ENCODE data around the gene GSTM3.
"Not testable (repeated sequence)": the region's sequence is repeated elsewhere in the genome, so short reads cannot be mapped to it uniquely, and the experiment has no call there.

Gene GSTM3

DNA sequence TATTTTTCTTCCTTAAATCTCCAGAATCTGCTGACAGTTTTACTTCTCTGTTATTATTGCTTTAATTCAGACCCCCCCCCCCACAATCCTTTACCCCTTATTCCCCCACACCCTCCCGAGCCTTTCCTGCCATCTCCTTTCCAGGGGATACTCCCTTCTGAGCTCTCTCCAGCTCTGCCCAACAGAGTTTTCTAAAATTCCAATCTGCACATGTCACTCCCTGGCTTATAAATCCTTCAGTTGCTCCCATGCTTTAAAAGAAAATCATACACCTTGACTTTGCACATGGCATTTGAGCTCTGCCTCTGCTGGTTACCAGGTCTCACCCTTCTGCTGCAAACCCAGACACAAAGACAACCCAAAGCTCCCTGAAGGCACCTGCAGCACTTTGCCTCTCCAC is 34.6 kb upstream of the GSTM3 start:
- DNase-seq (ENCODE audit: low read depth in 2 of 2, low spot score in 1 of 2): no peak

DNA sequence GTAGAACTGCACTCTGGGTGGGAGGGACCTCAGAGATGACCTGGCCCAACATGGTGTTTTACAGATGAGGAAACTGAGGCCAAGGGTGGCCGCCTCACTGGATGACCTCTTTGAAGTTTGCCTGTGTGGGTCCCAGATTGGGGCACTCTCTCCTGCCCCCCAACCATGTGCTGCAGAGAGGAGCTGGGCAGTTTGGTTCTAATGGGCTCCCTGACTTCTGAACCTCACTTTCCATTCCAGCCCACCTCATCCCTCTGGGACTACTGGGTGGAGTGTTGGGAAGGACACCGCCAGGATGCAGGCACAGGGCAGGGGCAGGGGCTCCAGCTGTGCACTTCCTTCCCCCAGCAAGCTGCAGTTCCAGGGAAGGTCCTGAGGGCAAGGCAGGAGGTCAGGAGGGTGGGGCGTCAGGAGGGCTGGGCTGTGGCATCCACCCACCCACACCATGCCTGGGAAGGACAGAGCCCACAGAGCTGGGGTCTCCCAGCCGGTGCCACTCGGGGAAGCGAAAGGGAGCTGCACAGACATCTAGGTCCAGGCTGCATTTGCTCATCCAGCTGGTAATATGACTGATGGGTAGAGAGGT is 33.2 kb upstream of the GSTM3 start:
- DNase-seq (ENCODE audit: low read depth in 2 of 2, low spot score in 1 of 2): no peak

DNA sequence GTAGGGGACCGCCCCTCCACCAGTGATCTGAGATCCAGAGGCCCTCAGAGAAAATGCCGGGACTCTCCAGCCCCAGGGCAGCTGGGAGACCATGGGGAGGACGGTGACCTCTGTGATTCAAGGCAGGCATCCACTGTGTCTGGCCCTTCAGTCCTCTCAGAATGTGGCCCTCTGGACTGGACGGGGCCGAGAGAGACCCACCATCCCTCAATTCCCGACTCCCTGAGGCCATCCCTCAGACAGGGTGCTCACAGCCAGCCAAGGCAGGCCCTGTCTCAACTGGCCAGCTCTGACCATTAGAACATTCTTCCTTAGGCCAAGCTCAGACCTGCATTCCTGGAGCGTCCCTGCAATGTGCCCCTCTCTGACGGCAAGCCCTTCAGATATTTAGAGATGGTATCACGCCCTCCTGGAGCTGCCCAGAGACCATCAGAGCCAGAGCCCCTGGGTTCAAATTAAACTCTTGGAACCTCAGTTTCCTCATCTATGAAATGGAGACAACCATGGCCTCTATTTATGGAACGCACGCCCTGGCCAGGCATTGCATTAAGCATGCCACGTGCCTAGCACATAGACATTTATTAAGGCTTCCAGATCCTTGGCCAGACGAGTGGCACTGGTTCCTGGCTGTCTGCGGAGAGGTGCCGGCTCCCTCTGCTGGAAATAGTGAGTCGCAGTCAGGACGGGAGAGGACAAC is 32.5 kb upstream of the GSTM3 start:
- DNase-seq (ENCODE audit: low read depth in 2 of 2, low spot score in 1 of 2): peak in 1 of 2 donors; percentile 56

DNA sequence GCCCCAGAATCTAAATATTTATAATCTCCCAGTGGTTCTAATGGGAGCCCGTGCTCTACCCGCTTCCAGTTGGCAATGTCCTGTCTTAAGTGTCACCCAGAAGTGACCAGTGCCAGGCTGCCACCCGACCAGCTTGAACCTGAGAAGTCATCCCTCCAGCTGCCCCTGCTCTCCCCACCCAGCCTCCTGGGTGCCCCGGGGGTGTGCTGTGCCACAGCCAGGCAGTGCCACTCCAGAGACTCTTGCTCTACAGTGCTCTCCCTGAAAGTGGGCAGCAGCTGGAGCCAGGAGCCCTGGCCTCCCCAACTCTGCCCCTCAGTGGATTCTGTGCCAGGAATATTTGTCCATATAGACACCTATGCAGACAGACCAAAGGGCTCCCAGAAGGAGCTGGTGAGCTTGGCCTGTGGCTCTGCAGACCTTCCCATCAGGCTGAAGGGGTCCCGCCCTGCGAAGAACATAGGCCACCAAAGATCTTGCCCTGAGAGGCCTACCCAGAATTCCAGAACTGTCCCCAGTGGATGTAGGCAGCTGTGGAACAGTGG is 31.9 kb upstream of the GSTM3 start:
- no peak for DNase-seq (ENCODE audit: low read depth in 2 of 2, low spot score in 1 of 2)

DNA sequence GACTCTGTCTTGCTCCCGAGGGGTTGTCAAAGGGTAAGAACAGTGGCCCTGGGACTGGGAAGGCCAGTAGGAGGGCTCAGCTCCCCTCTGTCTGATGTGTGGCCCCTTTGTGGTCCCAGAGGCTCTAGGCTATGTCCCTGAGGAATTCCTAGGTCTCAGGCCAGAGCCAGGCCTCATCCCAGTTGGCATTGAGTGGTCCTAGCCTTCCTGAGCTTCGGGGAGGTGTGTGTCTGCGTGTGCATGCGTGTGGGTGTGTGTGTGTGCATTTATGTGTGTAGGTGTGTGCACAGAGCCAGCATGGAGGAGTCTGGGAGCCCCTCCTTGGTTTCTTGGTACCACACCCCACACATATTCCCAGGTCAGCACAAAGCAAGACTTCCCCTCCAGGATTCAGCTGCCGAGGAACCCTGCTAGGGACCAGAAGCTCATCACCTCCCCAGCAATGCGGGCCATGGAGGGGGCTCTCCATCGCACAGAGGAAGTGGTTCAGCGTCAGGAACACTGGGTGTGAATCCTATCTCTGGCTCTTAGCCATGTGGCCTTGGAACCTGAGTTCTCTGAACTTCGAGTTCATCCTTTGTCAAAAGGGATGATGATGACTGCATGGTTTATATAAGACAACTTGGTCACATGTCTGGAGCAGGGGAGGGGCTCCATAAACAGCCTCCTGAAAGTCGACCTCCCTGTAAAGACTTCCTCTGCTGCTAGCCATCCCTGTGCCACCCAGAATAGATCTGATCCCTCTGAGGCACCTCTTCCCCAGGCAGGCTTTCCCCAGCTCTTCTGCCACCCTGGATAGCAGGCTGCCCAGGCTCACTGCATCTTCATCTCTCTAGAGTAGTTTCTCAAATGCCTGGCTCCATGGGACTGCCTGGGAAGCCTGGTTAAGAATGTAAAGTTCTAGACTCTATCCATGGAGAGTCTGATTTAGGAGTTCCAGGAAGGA is 31.1 kb upstream of the GSTM3 start:
- no peak for DNase-seq (ENCODE audit: low read depth in 2 of 2, low spot score in 1 of 2)

DNA sequence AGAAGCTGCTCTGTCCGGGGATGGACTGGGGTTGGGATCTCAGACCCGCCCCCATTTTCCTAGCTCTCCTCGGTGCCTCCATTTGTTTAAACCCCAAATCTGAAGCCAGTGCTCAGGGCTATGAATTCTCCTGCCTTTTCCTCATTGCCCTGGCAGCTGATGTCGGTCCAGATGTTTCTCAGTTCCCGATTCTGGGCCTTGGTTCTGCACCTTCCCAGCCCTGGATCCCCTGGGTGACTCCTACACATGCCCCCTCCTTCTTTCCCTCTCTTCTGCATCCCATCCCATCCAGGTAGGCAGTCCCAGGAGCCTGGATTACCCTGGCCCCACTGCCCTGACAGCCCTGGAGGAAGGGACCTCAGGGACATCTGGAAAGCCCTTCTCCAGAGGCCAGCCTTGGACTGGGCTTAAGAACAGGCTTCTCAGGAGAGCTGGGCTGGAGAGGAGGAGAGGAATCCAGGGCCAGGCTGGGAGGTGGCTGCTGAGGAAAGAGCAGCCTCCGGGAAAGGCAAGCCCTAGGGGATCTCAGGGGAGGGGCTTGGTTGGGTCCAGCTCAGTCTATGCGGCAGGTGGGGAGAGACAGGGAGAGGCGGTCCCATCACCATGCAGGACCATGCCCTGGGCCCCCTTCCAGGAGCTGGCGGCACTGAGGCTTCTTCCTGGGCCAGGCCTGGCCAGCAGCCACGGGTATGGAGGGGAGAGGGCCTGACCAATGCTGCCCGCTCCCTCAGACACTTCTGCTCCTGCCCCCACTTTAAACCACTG is 29.7 kb upstream of the GSTM3 start:
- DNase-seq (ENCODE audit: low read depth in 2 of 2, low spot score in 1 of 2): no peak

DNA sequence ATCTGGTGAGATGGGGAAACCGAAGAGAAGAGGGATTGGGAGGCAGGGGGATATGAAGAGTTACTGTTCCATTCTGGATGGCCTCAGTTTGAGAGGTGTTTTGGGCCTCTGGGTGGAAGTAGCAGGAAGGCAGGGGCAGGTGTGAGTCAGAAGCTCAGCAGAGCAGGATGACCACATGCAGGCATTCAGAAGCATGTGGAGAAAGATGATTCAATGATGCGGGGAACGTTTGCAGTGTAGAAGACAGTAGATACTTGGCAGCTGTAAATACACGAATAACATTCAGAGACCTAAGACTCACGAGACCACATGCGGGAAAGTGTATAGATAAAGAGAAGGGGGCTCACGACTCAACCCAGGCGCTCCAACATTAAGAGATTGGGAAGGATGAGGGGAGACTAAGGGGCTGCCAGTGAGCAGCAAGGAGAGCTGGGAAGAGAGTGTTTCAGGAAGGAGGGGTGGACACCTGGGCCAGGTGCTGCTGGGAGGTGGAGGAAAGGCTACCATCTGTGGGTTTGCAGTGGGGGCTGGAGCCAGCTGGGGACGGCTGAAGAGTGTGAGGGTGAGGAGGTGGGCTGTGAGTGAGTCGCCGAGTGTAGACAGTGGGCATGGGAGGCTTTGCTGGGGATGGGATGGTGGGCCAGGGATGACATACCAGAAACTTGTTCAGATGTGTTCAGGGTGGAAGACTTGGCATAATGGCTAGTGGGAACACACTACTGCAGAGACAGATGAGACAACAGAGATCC is 28.7 kb upstream of the GSTM3 start:
- no peak for DNase-seq (ENCODE audit: low read depth in 2 of 2, low spot score in 1 of 2)

DNA sequence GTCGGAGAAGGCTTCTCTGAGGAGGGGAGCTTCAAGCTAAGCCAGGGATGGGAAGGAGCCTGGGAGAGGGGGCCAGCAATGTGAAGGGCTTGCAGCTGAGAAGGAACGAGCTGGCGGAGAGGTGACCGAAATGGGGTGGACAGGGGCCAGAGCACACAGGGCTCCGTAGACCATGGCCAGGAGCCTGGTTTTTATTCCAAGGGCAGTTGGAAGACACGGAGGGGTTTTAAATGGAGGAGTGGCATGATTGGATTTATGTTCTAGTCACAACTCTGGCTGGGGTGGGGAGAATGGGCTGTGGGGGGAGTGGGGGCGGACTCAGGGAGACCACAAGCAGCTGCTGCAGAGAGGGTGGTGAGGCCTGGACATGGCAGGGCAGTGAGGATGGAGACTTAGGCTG is 28.0 kb upstream of the GSTM3 start:
- no peak for DNase-seq (ENCODE audit: low read depth in 2 of 2, low spot score in 1 of 2)

DNA sequence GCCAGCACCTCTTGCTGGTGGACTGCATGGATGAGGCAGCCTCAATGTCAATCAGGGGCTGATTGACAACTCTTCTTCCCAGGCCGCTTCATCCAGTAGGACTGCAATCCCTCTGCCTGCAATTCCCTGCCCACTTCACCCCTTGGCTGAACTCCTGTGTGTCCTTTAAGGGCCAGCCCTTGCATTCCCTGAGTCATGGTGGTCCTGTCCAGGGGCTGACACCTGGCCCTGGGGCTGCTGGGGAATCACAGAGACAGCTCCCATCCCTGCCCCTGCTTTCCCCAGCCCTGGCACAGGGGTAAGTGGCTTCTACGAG is 27.5 kb upstream of the GSTM3 start:
- no peak for DNase-seq (ENCODE audit: low read depth in 2 of 2, low spot score in 1 of 2)

DNA sequence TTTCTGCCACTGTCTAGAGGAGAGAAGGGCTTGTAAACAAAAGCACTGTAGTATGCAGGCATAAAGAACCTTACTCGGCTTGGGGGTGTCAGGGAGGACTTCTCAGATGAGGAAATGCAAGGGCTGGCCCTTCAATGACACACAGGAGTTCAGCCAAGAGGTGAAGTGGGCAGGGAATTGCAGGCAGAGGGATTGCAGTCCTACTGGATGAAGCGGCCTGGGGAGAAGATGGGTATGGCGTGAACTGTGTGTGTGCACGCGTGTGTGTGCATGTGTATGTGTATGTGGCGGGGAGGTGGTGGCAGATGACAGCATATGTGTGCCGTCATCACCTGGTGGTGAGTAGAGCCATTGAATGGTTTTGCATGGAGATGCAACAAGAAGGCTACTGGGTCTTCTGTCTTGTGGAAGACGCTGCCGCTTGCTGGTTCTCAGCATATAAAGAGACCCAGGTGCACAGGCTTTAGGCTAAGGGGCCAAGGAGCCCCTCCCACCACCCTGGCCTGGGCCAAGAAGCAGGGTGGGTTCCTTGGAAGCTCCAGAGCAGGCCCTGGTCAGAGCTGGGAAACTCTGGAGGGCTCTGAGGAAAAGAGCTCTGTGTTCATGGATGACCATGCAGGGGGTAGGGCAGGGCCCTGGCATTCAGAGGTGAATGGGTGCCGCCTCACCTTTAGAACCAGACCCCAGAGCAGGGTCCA is 26.9 kb upstream of the GSTM3 start:
- DNase-seq (ENCODE audit: low read depth in 2 of 2, low spot score in 1 of 2): no peak

DNA sequence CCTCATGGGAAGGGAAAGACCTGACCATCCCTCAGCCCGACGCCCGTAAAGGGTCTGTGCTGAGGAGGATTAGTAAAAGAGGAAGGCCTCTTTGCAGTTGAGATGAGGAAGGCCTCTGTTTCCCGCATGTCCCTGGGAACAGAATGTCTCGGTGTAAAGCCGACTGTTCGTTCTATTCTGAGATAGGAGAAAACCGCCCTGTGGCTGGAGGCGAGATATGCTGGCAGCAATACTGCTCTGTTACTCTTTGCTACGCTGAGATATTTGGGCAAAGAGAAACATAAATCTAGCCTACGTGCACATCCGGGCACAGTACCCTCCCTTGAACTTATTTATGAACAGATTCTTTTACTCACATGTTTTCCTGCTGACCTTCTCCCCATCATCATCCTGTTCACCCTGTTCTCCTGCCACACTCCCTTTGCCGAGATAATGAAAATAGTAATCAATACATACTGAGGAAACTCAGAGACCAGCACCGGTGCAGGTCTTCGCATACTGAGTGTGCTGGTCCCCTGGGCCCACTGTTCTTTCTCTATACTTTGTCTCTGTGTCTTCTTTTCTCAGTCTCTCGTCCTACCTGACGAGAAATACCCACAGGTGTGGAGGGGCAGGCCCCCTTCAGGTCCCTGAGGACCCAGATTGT is 26.3 kb upstream of the GSTM3 start:
- DNase-seq (ENCODE audit: low read depth in 2 of 2, low spot score in 1 of 2): not testable (repeated sequence)

DNA sequence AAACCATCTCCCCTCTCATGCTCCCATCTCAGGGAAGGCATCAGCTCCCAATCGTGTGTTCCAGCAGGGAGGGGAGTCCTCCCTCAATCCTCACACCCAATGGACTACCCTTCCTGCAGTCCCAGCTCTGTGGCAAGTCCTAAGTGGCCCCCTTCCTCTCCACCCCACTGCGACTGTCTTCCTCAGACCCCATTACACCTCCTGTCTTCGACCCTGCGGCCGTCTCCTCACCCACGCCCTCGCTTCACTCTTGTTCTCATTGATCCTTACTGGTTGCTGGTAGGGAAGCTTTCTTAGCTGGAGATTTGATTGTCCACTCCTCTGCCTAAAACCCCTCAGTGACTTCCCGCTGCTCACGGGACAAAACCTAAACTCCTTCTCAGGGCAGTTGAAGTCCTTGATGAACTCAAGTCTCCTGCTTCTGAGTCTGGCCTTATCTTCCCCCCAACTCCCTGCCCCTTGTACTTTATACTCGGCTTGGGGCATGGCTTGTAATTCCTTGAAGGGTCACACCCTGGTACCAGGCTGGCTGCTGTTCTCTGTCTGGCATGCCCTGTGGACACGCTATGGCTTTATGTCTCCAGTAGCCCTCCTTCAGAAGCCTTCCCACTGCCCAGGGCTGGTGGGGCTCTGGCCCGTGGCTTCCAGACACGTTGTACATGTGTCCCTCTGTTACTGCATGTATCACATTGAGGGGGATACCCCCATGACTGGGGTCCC is 25.2 kb upstream of the GSTM3 start:
- DNase-seq (ENCODE audit: low read depth in 2 of 2, low spot score in 1 of 2): no peak

DNA sequence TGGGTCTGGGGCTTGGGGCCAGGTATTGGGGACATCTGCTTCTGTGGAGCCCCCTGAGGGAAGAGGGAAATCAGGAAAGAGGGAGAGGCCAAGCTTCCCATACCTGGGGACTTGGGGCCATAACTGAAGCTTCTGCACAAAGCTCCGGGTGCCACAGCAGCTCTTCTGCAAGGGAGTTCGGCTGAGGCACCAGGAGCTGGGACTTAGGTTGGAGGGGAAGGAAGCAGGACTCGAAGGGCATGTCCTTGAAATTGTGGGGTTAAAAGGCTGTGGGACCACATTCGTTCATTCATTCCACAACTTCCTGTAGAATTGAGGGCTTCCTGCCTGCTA is 24.6 kb upstream of the GSTM3 start:
- DNase-seq (ENCODE audit: low read depth in 2 of 2, low spot score in 1 of 2): no peak

DNA sequence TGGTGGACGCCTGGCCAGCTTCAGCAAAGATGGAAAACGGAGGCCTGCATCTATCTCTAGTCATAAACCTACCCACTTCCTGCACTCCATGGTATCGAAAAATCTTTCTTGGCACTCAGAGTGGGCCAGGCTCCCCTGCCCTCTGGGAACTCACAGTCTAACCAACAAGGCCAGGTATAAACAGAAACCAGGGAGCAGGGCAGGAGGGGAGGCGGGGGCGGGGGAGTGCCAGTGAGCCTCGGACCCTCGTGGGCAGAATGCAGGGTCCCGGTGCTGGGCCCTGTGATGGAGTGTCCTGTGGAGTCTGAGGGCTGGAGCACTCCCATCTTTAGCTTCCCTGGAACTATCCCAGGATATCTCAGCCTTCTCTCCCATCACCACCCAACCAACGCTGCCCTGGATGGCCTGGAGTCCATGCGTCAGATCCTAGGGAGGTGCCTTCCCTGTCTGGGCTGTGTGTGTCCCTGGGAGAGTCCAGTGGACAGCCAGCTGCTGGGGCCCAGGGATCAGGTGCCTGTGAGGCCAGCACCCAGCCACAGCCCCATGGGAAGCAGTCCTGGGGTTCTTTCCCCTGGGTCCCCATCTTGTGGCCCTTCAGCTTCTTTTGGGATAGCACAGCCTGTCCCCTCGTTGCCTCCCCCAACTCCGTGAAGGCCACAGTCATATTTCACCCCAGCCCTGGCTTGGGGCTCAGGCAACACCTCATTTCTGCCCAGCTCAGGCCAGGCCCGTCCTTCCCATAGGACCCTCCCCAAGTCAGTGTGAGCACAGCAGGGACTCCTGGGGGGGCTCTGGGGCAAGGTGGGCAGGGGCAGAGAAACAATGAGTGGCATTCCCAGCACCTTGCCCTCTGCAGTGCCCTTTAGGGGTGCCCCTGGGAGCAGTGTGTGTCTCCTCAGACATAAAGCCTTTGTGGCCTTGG is 24.0 kb upstream of the GSTM3 start:
- DNase-seq (ENCODE audit: low read depth in 2 of 2, low spot score in 1 of 2): no peak

DNA sequence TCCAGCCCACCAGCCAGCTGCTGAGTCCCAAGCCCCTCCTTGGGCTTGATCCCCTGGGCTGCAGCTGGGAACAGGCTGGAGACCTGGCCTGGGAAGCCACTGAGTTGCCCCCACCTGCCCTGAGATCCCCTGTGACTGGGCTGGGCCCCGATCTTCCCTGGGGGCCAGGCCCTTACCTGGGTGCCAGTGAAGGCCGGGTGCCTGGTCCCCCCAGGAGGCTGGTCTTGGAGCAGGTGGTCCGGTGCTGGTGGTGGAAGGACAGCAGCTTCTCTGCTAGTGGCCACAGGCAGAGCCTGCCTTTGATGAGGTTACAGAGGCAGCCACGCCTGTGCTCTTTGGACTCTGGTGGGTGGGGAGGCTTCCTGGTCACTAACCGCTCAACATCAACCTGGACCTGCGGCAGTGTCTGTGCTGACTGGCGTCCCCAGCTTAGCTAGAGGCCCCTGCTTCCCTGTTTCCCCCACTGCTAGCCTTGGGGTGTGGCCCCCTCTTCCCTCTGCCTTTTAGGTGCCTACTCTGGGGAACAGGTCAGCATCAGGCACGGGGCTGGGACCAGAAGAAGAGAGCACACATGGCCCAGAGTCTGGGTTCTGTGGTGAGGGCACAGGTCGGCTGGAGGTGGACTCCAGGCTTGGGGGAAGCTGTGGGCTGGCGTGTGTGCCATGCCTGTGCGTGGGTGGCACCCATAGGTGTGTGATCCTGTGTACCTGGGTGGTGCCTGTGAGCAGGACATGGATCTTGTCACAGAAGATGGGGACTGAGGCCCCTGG is 23.0 kb upstream of the GSTM3 start, which contains the start of gene EPS8L3:
Gene EPS8L3, minus strand, starts transcription at position 278 of the 770 bp plus-strand sequence. CDS start 2,174 bp downstream, outside the sequence.
- DNase-seq (ENCODE audit: low read depth in 2 of 2, low spot score in 1 of 2): no peak

DNA sequence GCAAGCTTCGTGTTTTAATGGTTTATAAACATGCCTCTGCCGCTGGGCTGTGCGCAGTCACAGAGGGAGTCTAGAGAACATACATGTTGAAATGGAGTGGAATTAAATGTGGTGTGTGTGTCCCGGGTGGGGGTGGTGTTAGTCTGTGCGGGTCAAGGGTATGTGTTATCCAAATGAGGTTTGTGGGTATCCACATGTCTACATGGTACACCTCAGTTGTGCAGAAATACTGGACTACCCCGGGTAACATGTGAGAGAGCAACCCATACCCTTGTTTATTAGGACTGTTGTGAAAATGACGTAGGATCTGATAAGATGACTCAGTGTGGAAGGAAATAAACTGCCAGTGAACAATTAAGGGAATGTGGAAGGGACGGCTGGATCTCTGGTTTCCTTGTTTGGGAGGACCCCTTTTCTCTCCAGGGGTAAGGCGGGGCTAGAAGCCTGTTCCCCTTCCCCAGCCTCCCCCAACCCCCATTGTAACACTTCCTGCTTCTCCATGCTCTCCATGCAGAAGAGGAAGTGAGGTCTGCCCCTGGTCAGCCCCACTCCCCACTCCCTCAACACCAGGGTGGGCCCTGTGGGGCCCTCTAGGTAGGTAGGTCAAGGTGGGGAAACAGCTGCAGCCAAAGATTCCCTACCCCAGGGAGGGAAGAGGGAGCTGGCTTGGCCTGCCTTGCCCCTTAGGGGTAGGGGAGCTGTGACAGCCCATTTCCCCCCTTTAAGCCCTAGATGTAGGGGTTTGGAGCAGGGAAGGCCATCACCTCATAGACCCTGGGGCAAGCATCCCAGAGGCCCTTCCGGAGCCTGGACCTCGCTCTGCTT is 22.2 kb upstream of the GSTM3 start:
- DNase-seq (ENCODE audit: low read depth in 2 of 2, low spot score in 1 of 2): no peak
